ENCODE data around the gene FOXO6.

The FOXO6 gene

DNA sequence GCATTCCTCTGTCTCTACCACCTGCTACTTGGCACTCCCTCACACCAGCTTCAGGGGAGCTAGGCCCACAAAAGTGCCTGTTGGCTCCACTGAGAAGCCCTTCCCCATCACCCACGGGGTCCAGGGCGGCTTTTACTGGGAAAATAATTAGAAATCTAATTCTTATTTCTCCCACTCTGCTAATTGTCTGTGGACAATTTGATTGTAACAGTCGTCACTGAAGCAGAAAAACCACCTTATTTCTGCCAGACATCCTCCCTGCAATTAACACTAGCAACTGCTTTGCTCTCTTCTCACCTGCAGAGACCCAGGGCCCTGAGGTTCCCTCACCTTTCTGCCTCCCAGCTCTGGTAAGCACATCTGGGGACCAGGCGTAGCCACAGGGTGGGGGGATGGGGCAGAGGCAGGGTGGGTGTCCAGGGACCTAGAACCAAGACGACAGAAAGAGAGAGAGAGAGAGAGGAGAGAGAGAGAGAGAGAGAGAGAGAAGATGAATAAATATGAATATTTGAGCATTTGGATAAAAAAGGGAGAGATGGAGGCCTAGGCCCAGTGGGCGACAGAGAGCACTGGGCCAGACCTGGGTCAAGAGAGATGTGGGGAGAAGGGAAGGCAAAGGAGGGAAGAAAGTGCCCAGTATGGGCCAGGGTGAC lies 32.6 kb downstream of the FOXO6 start:
- H2AFZ ChIP-seq (ENCODE audit: low read length), result no peak overlapping the region
- no peak overlapping the region for H3K27ac ChIP-seq (ENCODE audit: low read depth, low read length, poor library complexity, severe bottlenecking)
- no peak overlapping the region for H3K9ac ChIP-seq (ENCODE audit: low read length)
- no peaks in the 10 kb centered on the region for H3K9me3 ChIP-seq (ENCODE audit: low read length)
- no peak overlapping the region for H3K4me2 ChIP-seq (ENCODE audit: low read length)
- H3K4me1 ChIP-seq (ENCODE audit: insufficient read depth, low read length, severe bottlenecking), result no peaks in the 10 kb centered on the region
- H3K9me2 ChIP-seq (ENCODE audit: low read depth, low read length), result no peaks in the 10 kb centered on the region
- TF ChIP-seq, protein P1, sequence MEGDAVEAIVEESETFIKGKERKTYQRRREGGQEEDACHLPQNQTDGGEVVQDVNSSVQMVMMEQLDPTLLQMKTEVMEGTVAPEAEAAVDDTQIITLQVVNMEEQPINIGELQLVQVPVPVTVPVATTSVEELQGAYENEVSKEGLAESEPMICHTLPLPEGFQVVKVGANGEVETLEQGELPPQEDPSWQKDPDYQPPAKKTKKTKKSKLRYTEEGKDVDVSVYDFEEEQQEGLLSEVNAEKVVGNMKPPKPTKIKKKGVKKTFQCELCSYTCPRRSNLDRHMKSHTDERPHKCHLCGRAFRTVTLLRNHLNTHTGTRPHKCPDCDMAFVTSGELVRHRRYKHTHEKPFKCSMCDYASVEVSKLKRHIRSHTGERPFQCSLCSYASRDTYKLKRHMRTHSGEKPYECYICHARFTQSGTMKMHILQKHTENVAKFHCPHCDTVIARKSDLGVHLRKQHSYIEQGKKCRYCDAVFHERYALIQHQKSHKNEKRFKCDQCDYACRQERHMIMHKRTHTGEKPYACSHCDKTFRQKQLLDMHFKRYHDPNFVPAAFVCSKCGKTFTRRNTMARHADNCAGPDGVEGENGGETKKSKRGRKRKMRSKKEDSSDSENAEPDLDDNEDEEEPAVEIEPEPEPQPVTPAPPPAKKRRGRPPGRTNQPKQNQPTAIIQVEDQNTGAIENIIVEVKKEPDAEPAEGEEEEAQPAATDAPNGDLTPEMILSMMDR (IDR thresholded peaks at IDR 0.05; ENCODE audit: low read length), result no peak
- no peak for TF ChIP-seq EZH2 (IDR thresholded peaks at IDR 0.05; ENCODE audit: borderline replicate concordance, low read length)
- H4K20me1 ChIP-seq (ENCODE audit: insufficient read depth, low read length), result no peaks in the 10 kb centered on the region
- no peaks in the 10 kb centered on the region for H3K79me2 ChIP-seq (ENCODE audit: insufficient read depth, low read length)
- no peaks in the 10 kb centered on the region for H3F3A ChIP-seq (ENCODE audit: insufficient read depth, low read length)
- H3K27me3 ChIP-seq (ENCODE audit: insufficient read depth, low read length), result 0 out of 2 replicates have a peak, but pooled peaks cover 4% of the 10 kb centered on the region
- no peaks in the 10 kb centered on the region for H3K36me3 ChIP-seq (ENCODE audit: insufficient read depth, low read length)
- H3K4me3 ChIP-seq (ENCODE audit: low read depth, low read length, poor library complexity, severe bottlenecking), result no peak overlapping the region

DNA sequence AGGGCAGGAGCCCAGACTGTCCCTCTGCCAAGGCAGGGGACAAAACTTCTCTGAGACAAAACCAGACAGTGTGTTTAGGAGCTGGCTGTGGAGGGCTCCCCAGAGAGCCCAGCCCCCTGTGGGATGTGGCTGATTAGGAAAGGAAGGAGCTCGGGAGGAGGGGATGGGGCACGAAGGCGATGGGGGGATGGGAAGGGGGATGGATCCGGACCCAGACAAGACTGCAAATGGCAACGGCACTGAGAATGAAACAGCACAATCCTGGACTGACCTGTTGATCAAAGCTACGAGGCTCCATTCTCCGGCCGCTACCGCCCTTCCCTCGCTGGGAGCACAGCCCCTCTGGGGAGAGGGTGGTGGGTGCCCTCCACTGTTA lies 33.1 kb downstream of the FOXO6 start:
- no peak overlapping the region for H3K4me2 ChIP-seq (ENCODE audit: low read length)
- no peaks in the 10 kb centered on the region for H3K4me1 ChIP-seq (ENCODE audit: insufficient read depth, low read length, severe bottlenecking)
- no peaks in the 10 kb centered on the region for H3F3A ChIP-seq (ENCODE audit: insufficient read depth, low read length)
- H3K27ac ChIP-seq (ENCODE audit: low read depth, low read length, poor library complexity, severe bottlenecking), result no peak overlapping the region
- no peaks in the 10 kb centered on the region for H3K79me2 ChIP-seq (ENCODE audit: insufficient read depth, low read length)
- H2AFZ ChIP-seq (ENCODE audit: low read length), result no peak overlapping the region
- no peaks in the 10 kb centered on the region for H4K20me1 ChIP-seq (ENCODE audit: insufficient read depth, low read length)
- no peaks in the 10 kb centered on the region for H3K9me2 ChIP-seq (ENCODE audit: low read depth, low read length)
- TF ChIP-seq, protein P1 (IDR thresholded peaks at IDR 0.05; ENCODE audit: low read length), result no peak
- no peak for TF ChIP-seq EZH2 (IDR thresholded peaks at IDR 0.05; ENCODE audit: borderline replicate concordance, low read length)
- no peak overlapping the region for H3K9ac ChIP-seq (ENCODE audit: low read length)
- H3K27me3 ChIP-seq (ENCODE audit: insufficient read depth, low read length), result 0 out of 2 replicates have a peak, but pooled peaks cover 4% of the 10 kb centered on the region
- no peaks in the 10 kb centered on the region for H3K36me3 ChIP-seq (ENCODE audit: insufficient read depth, low read length)
- no peaks in the 10 kb centered on the region for H3K9me3 ChIP-seq (ENCODE audit: low read length)
- H3K4me3 ChIP-seq (ENCODE audit: low read depth, low read length, poor library complexity, severe bottlenecking), result no peak overlapping the region

- H3K9me2 ChIP-seq (ENCODE audit: low read depth, low read length), result no peaks in the 10 kb centered on the region
- no peaks in the 10 kb centered on the region for H3K79me2 ChIP-seq (ENCODE audit: insufficient read depth, low read length)
- no peaks in the 10 kb centered on the region for H4K20me1 ChIP-seq (ENCODE audit: insufficient read depth, low read length)
- no peak overlapping the region for H3K4me2 ChIP-seq (ENCODE audit: low read length)
- no peaks in the 10 kb centered on the region for H3F3A ChIP-seq (ENCODE audit: insufficient read depth, low read length)
- H3K9me3 ChIP-seq (ENCODE audit: low read length), result no peaks in the 10 kb centered on the region
- no peak overlapping the region for H2AFZ ChIP-seq (ENCODE audit: low read length)
- H3K9ac ChIP-seq (ENCODE audit: low read length), result no peak overlapping the region
- no peaks in the 10 kb centered on the region for H3K36me3 ChIP-seq (ENCODE audit: insufficient read depth, low read length)
- 0 out of 2 replicates have a peak, but pooled peaks cover 4% of the 10 kb centered on the region for H3K27me3 ChIP-seq (ENCODE audit: insufficient read depth, low read length)
- no peak overlapping the region for H3K27ac ChIP-seq (ENCODE audit: low read depth, low read length, poor library complexity, severe bottlenecking)
- H3K4me1 ChIP-seq (ENCODE audit: insufficient read depth, low read length, severe bottlenecking), result no peaks in the 10 kb centered on the region
- no peak overlapping the region for H3K4me3 ChIP-seq (ENCODE audit: low read depth, low read length, poor library complexity, severe bottlenecking)
- TF ChIP-seq EZH2 (IDR thresholded peaks at IDR 0.05; ENCODE audit: borderline replicate concordance, low read length), result no peak
- TF ChIP-seq, protein P1 (IDR thresholded peaks at IDR 0.05; ENCODE audit: low read length), result no peak
Observed at GRCh38 chr1:41394959-41395956, 34.0 kb downstream of the FOXO6 start.
